Testis (tissue), 2 donors: ENCODE results near the gene PSORS1C1.

Experiments
- POLR2A ChIP-seq: fragments of 450-650 bp; IDR thresholded peaks from one replicate; pipeline ENCODE4 v1.6.1; 2017; ENCODE audit warnings: antibody characterized with exemption, mild to moderate bottlenecking, moderate library complexity
- TF ChIP-seq, protein P1 (sequence below), 3 experiments: fragments of 450-650 bp in 2 of 3; fragments of 200-600 bp in 1 of 3; sonication (generic) in 1 of 3; IDR thresholded peaks; one replicate each; pipeline ENCODE4 v1.5.1; 2016 to 2019; ENCODE audit warnings: antibody characterized with exemption in 3 of 3, mild to moderate bottlenecking in 2 of 3, moderate library complexity in 1 of 3

DNA sequence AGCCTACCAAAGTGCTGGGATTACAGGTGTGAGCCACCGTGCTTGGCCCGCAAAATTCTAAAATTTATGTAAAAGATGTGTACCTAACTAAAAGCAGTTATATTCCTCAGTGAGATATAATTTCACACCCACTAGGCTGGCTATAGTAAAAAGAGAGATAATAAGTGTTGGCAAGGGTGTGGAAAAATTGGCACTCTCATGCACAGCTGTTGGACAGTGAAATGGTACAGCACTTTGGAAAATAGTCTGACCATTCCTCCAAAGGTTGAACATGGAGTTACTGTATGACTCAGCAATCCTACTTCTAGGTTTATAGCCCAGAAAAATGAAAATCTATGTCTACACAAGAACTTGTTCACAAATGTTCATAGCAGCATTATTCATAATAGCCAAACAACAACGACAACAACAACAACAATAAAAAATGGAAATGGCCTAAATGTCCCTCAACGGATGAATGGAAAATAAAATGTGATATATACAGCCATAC is 16.1 kb upstream of the PSORS1C1 start:
- TF ChIP-seq, protein P1, sequence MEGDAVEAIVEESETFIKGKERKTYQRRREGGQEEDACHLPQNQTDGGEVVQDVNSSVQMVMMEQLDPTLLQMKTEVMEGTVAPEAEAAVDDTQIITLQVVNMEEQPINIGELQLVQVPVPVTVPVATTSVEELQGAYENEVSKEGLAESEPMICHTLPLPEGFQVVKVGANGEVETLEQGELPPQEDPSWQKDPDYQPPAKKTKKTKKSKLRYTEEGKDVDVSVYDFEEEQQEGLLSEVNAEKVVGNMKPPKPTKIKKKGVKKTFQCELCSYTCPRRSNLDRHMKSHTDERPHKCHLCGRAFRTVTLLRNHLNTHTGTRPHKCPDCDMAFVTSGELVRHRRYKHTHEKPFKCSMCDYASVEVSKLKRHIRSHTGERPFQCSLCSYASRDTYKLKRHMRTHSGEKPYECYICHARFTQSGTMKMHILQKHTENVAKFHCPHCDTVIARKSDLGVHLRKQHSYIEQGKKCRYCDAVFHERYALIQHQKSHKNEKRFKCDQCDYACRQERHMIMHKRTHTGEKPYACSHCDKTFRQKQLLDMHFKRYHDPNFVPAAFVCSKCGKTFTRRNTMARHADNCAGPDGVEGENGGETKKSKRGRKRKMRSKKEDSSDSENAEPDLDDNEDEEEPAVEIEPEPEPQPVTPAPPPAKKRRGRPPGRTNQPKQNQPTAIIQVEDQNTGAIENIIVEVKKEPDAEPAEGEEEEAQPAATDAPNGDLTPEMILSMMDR (IDR thresholded peaks at IDR 0.05) = no peak
- TF ChIP-seq POLR2A = no peak
